T-helper 17 cell (primary cell): ENCODE data around the gene PLD5. TPM values are rescaled to one million over a fixed set of nuclear protein-coding genes. Genes with fewer than 3 reads are reported as not detected.
"Not testable (repeated sequence)": the region's sequence is repeated elsewhere in the genome, so short reads cannot be mapped to it uniquely, and the experiment has no call there.

Source experiments
- ATAC-seq: fragments of 150-1000 bp; cut with Tn5 transposase; 2 replicates; pipeline ENCODE4 v1.10.0; 2021; ENCODE audit warnings: mild to moderate bottlenecking, moderate library complexity
- DNase-seq, 3 donors: peaks; one replicate each; pipeline versions ENCODE4 v3.0.0 to v3.0.0-alpha.2; 2020 to 2021
- H3K9me3 ChIP-seq: one replicate; pipeline ENCODE4 v1.7.0; 2013; ENCODE audit warnings: low read length, mild to moderate bottlenecking; ENCODE audit not compliant: control insufficient read depth, poor library complexity, severe bottlenecking
- H3K27ac Mint-ChIP-seq: one replicate; pipeline ENCODE4 v1.8.0; 2022; ENCODE audit warnings: mild to moderate bottlenecking, moderate library complexity, mixed read lengths
- H3K27me3 Mint-ChIP-seq: one replicate; pipeline ENCODE4 v1.8.0; 2022; ENCODE audit warnings: mixed read lengths
- H3K36me3 Mint-ChIP-seq: one replicate; pipeline ENCODE4 v1.8.0; 2022; ENCODE audit warnings: low read depth, mixed read lengths
- H3K4me1 Mint-ChIP-seq: one replicate; pipeline ENCODE4 v1.8.0; 2022; ENCODE audit warnings: mild to moderate bottlenecking, mixed read lengths
- H3K4me3 Mint-ChIP-seq: one replicate; pipeline ENCODE4 v1.8.0; 2022; ENCODE audit warnings: mild to moderate bottlenecking, moderate library complexity, mixed read lengths
- total RNA-seq, 4 donors: library from RNA in 2 of 4; stranded (reverse) in 2 of 4; gene quantifications; one replicate each; pipeline ENCODE4 v1.2.3 and lab custom pipeline; 2022 to 2026

The PLD5 gene
- total RNA-seq, 2 donors from 2014 or later, result not detected

DNA sequence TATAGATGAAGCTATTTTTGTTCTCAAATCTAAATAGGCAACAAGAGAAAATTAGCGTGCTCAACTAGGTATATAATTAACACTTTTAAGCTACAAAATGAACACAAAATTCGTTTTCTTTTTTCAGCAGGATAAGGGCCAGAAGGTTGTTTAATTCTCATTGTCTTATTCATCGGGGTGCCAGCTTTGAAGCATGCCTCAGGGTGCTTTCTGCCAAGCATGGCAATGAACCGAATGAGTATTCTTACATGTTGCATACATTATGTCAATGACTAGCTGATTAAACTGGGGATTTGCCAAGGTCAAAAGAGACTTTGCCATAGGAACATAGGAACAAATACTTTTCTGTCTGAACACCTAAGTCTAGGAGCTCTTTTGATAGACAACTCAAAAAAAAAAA lies 423.6 kb downstream of the PLD5 start:
- no peaks in the 10 kb centered on the region for H3K9me3 ChIP-seq
- H3K27ac Mint-ChIP-seq, result no peak overlapping the region
- ATAC-seq (no peak), DNase-seq (no peak)
- no peak overlapping the region for H3K4me3 Mint-ChIP-seq
- H3K36me3 Mint-ChIP-seq, result no peaks in the 10 kb centered on the region
- H3K27me3 Mint-ChIP-seq, result peaks cover 26% of the 10 kb centered on the region
- no peaks in the 10 kb centered on the region for H3K4me1 Mint-ChIP-seq

DNA sequence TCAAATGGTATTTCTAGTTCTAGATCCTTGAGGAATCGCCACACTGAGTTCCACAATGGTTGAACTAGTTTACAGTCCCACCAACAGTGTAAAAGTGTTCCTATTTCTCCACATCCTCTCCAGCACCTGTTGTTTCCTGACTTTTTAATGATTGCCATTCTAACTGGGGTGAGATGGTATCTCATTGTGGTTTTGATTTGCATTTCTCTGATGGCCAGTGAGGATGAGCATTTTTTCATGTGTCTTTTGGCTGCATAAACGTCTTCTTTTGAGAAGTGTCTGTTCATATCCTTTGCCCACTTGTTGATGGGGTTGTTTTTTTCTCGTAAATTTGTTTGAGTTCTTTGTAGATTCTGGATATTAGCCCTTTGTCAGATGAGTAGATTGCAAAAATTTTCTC lies 427.2 kb downstream of the PLD5 start:
- H3K27ac Mint-ChIP-seq, ATAC-seq, H3K9me3 ChIP-seq, DNase-seq, H3K4me3 Mint-ChIP-seq, H3K36me3 Mint-ChIP-seq, H3K4me1 Mint-ChIP-seq: not testable (repeated sequence)
- H3K27me3 Mint-ChIP-seq, result peaks cover 17% of the 10 kb centered on the region

DNA sequence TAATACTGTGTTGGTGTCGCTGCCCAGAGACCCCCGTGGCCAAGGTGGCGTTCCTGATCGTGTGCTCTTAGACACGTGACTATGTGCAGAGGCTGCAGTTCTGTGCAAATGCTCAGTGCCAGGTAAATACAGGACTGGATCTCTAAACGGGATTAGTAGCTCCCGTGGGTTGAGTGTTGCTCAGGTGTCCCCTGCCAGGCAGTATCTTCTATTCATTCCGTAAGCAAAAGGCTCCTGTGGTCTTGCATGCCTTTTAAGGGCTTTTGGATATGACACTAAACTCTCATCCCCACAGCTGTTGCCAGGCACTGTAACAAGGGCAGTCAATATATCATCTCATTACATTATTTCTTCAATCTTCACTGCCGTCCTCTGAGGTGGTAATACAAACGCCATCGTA lies 431.4 kb downstream of the PLD5 start:
- H3K9me3 ChIP-seq, result no peaks in the 10 kb centered on the region
- no peak for DNase-seq
- Mint-ChIP-seq H3K27ac (no peak overlapping the region), H3K27me3 (peaks cover 5% of the 10 kb centered on the region), H3K4me3 (no peak overlapping the region), H3K36me3 (no peaks in the 10 kb centered on the region), H3K4me1 (no peaks in the 10 kb centered on the region)
- no peak for ATAC-seq

DNA sequence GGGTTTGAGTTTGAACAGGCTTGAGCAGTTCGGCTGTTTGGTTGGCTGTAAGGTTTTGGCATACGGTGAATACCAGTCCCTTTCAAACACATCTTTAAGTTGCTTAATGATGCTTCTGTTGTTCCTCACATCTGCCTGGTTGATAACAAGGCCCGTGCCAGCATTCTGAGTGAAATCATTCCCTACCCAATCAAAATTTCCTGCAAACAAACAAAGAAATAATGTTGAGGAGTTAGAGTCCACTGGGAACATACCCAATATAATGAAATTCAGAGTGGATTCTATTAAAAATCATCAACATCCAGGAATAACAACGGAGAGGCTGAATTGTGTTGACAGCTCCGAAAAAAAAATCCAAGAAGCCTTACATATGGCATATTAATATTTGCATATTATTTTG lies 434.6 kb downstream of the PLD5 start:
- Mint-ChIP-seq H3K4me3 (no peak overlapping the region), H3K36me3 (no peaks in the 10 kb centered on the region), H3K4me1 (no peaks in the 10 kb centered on the region), H3K27ac (no peak overlapping the region), H3K27me3 (peaks cover 20% of the 10 kb centered on the region)
- DNase-seq (no peak), ATAC-seq (no peak)
- no peaks in the 10 kb centered on the region for H3K9me3 ChIP-seq

DNA sequence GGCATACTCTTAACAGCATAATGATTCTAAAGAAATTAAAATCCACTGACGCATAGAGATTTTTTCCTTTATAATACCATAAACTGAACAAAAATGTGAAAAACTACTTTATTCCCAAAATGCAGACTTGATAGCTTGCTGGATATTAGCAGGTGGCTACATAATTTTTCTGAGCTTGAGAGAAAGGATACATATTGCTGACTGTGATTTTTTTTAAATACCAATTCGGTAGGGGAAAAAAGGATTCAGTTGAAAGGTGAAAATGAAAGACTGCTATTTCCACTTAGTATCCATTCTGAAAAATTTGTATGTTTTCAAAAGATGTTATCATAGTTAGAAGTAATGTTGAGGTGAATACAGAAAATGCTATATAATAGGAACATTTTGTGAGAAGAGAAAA lies 435.6 kb downstream of the PLD5 start:
- Mint-ChIP-seq H3K27me3 (peaks cover 21% of the 10 kb centered on the region), H3K36me3 (no peaks in the 10 kb centered on the region), H3K4me3 (no peak overlapping the region), H3K27ac (no peak overlapping the region), H3K4me1 (no peaks in the 10 kb centered on the region)
- H3K9me3 ChIP-seq, result no peaks in the 10 kb centered on the region
- ATAC-seq (no peak), DNase-seq (no peak)

DNA sequence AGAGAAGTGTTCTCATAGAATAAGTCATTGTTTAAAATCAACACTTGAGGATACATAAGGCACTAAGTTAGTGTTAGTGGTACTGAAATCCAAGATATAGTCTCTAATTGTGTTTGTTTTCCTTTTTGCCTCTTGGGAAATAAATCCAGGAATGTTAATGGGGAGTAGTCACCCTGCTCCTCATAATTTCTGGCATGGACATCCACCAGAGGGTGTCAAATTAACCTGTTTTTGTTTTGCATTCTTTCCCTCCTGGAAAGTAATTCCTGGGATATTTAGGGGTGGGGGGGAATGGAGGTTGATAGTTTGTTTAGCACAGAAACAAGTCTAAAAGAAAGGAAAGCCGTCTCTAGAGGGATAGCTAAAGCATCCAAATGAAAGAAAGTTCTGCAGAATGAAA lies 437.8 kb downstream of the PLD5 start:
- ATAC-seq (no peak), DNase-seq (no peak)
- Mint-ChIP-seq H3K4me1 (no peaks in the 10 kb centered on the region), H3K27ac (no peak overlapping the region), H3K36me3 (no peaks in the 10 kb centered on the region), H3K4me3 (no peak overlapping the region), H3K27me3 (peaks cover 30% of the 10 kb centered on the region)
- no peaks in the 10 kb centered on the region for H3K9me3 ChIP-seq

DNA sequence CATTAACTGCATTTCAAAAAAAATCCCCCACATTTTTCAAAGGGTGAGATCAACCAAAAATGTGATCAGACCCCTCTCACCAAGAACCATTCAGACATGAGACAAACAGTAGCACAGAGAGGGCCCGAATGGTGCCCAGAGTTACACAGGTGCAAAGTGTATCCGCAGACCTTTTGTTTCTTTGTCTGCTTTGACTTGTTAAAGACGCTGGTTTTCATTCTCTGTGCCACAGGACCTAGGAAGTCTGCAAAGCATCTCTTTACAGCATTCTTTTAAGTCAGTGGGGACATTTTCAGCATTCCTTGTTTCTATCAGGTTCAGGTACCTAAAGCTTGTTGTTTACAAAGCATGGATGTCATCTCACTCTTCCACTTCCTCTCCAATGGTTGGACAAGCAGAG lies 438.4 kb downstream of the PLD5 start:
- ATAC-seq, result no peak
- H3K4me3 Mint-ChIP-seq, result no peak overlapping the region
- no peaks in the 10 kb centered on the region for H3K4me1 Mint-ChIP-seq
- no peaks in the 10 kb centered on the region for H3K9me3 ChIP-seq
- no peak for DNase-seq
- no peak overlapping the region for H3K27ac Mint-ChIP-seq
- no peaks in the 10 kb centered on the region for H3K36me3 Mint-ChIP-seq
- H3K27me3 Mint-ChIP-seq, result peaks cover 28% of the 10 kb centered on the region

DNA sequence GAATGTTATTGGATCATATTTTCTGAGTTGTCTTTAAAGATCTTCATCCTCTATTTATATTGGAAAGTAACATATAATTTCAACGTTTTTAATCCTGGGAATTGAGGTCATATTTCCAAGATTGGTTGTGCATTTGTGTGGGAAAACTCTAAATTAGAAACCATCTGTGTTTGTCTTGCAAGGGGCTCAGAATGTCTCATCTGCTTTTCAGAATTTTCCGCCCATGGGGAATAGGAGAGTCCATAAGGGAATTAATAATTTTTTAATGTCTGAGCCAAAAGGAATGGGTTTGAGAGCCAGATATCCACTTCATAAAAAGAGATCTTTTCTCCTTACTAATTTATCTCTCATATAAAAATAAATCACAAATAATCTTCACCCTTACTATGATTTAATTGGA lies 440.8 kb downstream of the PLD5 start:
- Mint-ChIP-seq H3K27me3 (peaks cover 25% of the 10 kb centered on the region), H3K4me3 (no peak overlapping the region)

DNA sequence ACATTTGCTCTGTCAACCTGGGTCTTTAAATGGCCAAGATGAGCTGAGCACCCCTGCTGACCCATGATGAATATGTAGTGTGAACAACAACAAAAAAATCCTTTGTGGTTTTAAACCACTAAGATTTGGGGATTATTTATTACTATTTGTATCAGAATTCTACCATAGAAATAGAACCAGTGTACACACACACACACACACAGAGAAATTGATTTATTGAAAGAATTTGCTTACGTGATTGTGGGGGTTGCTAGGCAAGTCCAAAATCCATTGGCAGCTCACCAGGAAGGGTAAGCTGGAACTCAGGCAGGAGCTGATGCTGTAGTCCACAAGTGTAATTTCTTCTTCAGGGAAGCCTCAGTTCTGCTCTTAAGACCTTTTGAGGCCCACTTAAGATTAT lies 443.1 kb downstream of the PLD5 start:
- no peaks in the 10 kb centered on the region for H3K36me3 Mint-ChIP-seq
- ATAC-seq, result no peak

More for the DNA sequence above, 440.8 kb downstream of the PLD5 start:
- ATAC-seq, result no peak
- no peaks in the 10 kb centered on the region for H3K36me3 Mint-ChIP-seq
- H3K27ac Mint-ChIP-seq, result no peak overlapping the region
- no peak for DNase-seq
- no peaks in the 10 kb centered on the region for H3K9me3 ChIP-seq
- no peaks in the 10 kb centered on the region for H3K4me1 Mint-ChIP-seq

DNA sequence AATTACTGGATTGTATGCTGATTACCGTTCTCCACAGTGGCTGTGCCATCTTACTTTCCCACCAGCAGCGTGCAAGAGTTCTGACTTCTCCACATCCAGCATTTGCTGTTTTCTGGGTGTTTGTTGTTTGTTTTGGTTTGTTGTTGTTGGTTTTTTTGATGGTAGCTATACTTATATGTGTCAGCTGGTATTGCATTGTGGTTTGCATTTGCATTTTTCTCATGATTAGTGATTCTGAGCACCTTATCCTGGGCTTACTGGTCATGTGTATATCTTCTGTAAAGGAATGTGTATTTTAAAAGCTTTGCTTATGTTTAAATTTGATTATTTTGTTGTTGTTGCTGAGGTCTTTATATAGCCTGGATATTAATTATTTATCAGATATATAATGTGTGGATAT lies 458.7 kb downstream of the PLD5 start:
- DNase-seq, result no peak
- no peak overlapping the region for H3K27ac Mint-ChIP-seq
- no peak for ATAC-seq
- H3K4me1 Mint-ChIP-seq, result no peaks in the 10 kb centered on the region
- H3K4me3 Mint-ChIP-seq, result no peak overlapping the region
- H3K27me3 Mint-ChIP-seq, result peaks cover 8% of the 10 kb centered on the region
- peaks cover 3% of the 10 kb centered on the region for H3K36me3 Mint-ChIP-seq
- H3K9me3 ChIP-seq, result no peaks in the 10 kb centered on the region

More for the DNA sequence above, 443.1 kb downstream of the PLD5 start:
- Mint-ChIP-seq H3K27ac (no peak overlapping the region), H3K27me3 (peaks cover 20% of the 10 kb centered on the region), H3K4me1 (no peaks in the 10 kb centered on the region), H3K4me3 (no peak overlapping the region)
- no peaks in the 10 kb centered on the region for H3K9me3 ChIP-seq
- DNase-seq, result no peak

DNA sequence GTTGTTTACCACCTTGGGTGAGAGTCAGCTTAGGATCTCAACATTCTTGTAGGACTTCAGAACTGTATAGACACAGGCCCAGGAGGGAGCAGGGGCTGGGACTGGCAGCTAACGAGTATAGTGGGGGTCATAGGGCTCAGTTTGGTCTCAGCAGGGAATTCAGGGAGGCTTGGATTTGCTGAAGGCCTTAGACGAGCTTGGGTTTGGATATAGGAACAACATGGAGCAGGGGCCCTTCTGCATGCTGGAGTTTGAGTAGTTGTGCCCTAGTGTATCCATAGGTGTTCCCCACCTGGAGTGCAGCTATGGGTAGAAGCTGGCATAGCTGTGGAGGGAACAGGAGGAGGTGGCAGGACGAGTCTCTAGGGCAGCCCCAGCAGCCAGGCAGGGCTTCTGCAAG lies 462.2 kb downstream of the PLD5 start:
- ATAC-seq (no peak), DNase-seq (no peak)
- Mint-ChIP-seq H3K4me3 (no peak overlapping the region), H3K27ac (no peak overlapping the region), H3K36me3 (no peaks in the 10 kb centered on the region), H3K4me1 (no peaks in the 10 kb centered on the region), H3K27me3 (peaks cover 6% of the 10 kb centered on the region)
- H3K9me3 ChIP-seq, result no peaks in the 10 kb centered on the region

DNA sequence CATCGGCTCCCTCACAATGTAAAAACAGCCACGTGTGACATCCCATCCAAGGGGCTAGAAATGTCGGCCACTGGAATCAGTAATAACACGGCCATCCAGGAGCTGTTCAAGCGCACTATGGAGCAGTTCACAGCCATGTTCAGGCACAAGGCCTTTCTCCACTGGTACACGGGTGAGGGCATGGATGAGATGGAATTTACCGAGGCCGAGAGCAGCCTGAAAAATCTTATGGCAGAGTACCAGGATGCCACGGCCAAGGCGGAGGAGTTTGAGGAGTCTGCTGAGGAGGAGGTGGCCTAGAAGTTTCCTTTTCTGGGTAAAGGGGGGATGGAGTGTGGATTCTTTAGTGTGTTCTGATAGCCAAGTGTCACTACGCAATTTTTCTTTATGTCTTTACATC lies 464.5 kb downstream of the PLD5 start:
- H3K27ac Mint-ChIP-seq, result no peak overlapping the region
- no peak overlapping the region for H3K4me3 Mint-ChIP-seq
- H3K27me3 Mint-ChIP-seq, result peaks cover 6% of the 10 kb centered on the region
- no peaks in the 10 kb centered on the region for H3K36me3 Mint-ChIP-seq
- no peaks in the 10 kb centered on the region for H3K4me1 Mint-ChIP-seq
- DNase-seq (no peak), ATAC-seq (no peak)
- H3K9me3 ChIP-seq, result no peaks in the 10 kb centered on the region

DNA sequence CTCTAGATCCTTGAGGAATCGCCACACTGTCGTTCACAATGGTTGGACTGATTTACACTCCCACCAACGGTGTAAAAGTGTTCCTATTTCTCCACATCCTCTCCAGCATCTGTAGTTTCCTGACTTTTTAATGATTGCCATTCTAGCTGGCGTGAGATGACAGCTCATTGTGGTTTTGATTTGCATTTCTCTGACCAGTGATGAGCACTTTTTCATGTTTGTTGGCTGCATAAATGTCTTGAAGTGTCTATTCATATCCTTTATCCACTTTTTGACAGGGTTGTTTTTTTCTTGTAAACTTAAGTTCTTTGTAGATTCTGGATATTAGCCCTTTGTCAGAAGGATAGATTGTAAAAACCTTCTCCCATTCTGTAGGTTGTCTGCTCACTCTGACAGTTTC lies 465.9 kb downstream of the PLD5 start:
- H3K36me3 Mint-ChIP-seq, H3K4me1 Mint-ChIP-seq, DNase-seq: not testable (repeated sequence)

DNA sequence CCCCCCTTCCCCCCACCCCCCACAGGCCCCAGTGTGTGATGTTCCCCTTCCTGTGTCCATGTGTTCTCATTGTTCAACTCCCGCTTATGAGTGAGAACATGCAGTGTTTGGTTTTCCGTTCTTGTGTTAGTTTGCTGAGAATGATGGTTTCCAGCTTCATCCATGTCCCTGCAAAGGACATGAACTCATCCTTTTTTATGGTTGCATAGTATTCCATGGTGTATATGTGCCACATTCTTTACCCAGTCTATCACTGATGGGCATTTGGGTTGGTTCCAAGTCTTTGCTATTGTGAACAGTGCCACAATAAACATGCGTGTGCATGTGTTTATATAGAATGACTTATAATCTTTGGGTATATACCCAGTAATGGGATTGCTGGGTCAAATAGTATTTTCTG lies 466.3 kb downstream of the PLD5 start:
- H3K27me3 Mint-ChIP-seq, result peaks cover 11% of the 10 kb centered on the region
- not testable (repeated sequence) for H3K36me3 Mint-ChIP-seq, H3K4me1 Mint-ChIP-seq, DNase-seq, H3K9me3 ChIP-seq, H3K27ac Mint-ChIP-seq, H3K4me3 Mint-ChIP-seq, ATAC-seq

More for the DNA sequence above, 465.9 kb downstream of the PLD5 start:
- H3K4me3 Mint-ChIP-seq, ATAC-seq, H3K9me3 ChIP-seq, H3K27ac Mint-ChIP-seq, H3K27me3 Mint-ChIP-seq: not testable (repeated sequence)

DNA sequence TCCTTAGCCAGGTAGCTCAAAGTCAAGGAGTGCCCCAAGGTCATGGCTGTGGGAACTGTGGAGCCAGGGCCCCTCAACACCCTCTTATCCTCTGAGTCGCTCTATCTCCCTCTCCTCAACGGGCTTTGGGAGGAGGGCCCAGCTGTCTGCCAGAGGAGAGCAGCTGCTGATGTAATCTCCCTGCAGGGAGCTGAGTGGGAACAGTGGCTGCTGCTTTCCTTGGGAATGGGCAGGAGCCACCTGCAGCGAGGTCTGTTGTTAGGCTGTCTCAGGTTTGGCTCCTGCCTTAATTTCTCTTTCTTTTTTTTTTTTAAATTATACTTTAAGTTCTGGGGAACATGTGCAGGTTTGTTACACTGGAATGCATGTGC lies 466.8 kb downstream of the PLD5 start:
- DNase-seq (no peak), ATAC-seq (no peak)
- Mint-ChIP-seq H3K36me3 (no peaks in the 10 kb centered on the region), H3K4me3 (no peak overlapping the region), H3K27me3 (peaks cover 14% of the 10 kb centered on the region), H3K27ac (no peak overlapping the region), H3K4me1 (no peaks in the 10 kb centered on the region)
- no peaks in the 10 kb centered on the region for H3K9me3 ChIP-seq
